Adrenal gland (tissue), 12 donors: ENCODE measurements around the gene SLC25A6. TPM values are rescaled to one million over a fixed set of nuclear protein-coding genes. Genes with fewer than 3 reads are reported as not detected.

Experiments used
- DNase-seq, 7 donors: peaks; one replicate each; pipeline ENCODE4 v3.0.0-alpha.2; 2019 to 2020
- H3K27ac ChIP-seq, 5 donors: fragments of 200-600 bp; sonication (generic) in 4 of 5; 1 replicate in 3 of 5; 2 replicates in 2 of 5; pipeline versions ENCODE4 v1.5.1 to v1.8.0; 2016 to 2020; ENCODE audit warnings: mild to moderate bottlenecking in 1 of 5
- H3K27me3 ChIP-seq: fragments of 200-600 bp; 2 replicates; pipeline ENCODE4 v1.8.0; 2021
- H3K36me3 ChIP-seq, 2 donors: fragments of 200-600 bp; replicated peaks in 1 of 2; 1 replicate in 1 of 2; 2 replicates in 1 of 2; pipeline versions ENCODE4 v1.5.1 to v1.8.0; 2018 to 2022
- H3K4me1 ChIP-seq, 2 donors: fragments of 200-600 bp; replicated peaks in 1 of 2; 1 replicate in 1 of 2; 2 replicates in 1 of 2; pipeline versions ENCODE4 v1.5.1 to v1.8.0; 2018 to 2021
- H3K4me3 ChIP-seq, 4 donors: fragments of 200-600 bp; sonication (generic) in 3 of 4; one replicate each; pipeline ENCODE4 v1.5.1; 2016 to 2018
- H3K9me3 ChIP-seq, 3 donors: fragments of 200-600 bp; sonication (generic) in 1 of 3; replicated peaks in 1 of 3; 1 replicate in 2 of 3; 2 replicates in 1 of 3; pipeline versions ENCODE4 v1.5.1 to v1.8.0; 2016 to 2021
- POLR2A ChIP-seq, 2 donors: fragments of 450-650 bp; IDR thresholded peaks; one replicate each; pipeline ENCODE4 v1.6.1; 2017; ENCODE audit warnings: antibody characterized with exemption in 2 of 2, mild to moderate bottlenecking in 2 of 2, moderate library complexity in 1 of 2
- WGBS, 4 donors: extraction: QIAGEN DNeasy Blood & Tissue Kit in 2 of 4; methylation state at CpG; one replicate each; pipeline versions ENCODE4 v1.1.5 to v1.1.7; 2013 to 2017; 5-methylcytosine and 5-hydroxymethylcytosine counted together
- intact Hi-C, 2 donors: fragments of 100-400 bp; cut with DNase I; formaldehyde crosslinking; loops; one replicate each; pipeline versions ENCODE4 v1.14.1 to v1.15.0; 2022 to 2023
- polyA plus RNA-seq, 3 donors: library from polyadenylated mRNA; stranded (reverse); fragments of 200-250 nt in 2 of 3; fragments of 350-450 nt in 1 of 3; fragmentation: Illumina TruSeq in 1 of 3; extraction: RNeasy Lipid Tissue Mini Kit (QIAGEN cat#74804) in 1 of 3; gene quantifications; one replicate each; pipeline ENCODE4 v1.2.3, GENCODE V29; 2013 to 2014
- total RNA-seq, 9 donors: library from RNA; depleted of rRNA in 4 of 9; stranded (reverse); fragments of >200 nt in 4 of 9; fragments of 120-200 nt in 1 of 9; fragmentation: NEBNext Ultra II Directional in 1 of 9; extraction: Animal tissue kit (Norgen Biotek cat#: 25700) in 1 of 9; gene quantifications; one replicate each; pipeline versions ENCODE4 v1.1.0 to v1.2.4, GENCODE V29; 2013 to 2023
- TF ChIP-seq, protein P1 (sequence below), 6 experiments: fragments of 450-650 bp in 4 of 6; fragments of 200-600 bp in 2 of 6; sonication (generic) in 1 of 6; IDR thresholded peaks; 1 replicate in 5 of 6; 2 replicates in 1 of 6; pipeline versions ENCODE4 v1.5.1 to v1.8.0; 2016 to 2021; ENCODE audit warnings: antibody characterized with exemption in 6 of 6, mild to moderate bottlenecking in 2 of 6, moderate library complexity in 1 of 6
- donor health status: healthy with polysubstance abuse.
- donor health status: Bipolar disorder and iron deficiency.
- donor health status: DM: yes; HTN: yes; CAD: no.
- donor health status: DM: no; HTN: no; CAD: no.
- donor health status: DM: no; HTN: no; CAD: no.
- donor health status: DM: yes; HTN: yes; CAD: no.

Gene SLC25A6
- total and polyA plus RNA-seq, 12 donors, result 183 to 509 (median 387) TPM

GRCh38 chrX:1359477-1359873, 32.4 kb downstream of the SLC25A6 start:
- Histone ChIP-seq H3K4me3 (no peak overlapping the region), H3K36me3 (no peaks in the 10 kb centered on the region), H3K9me3 (peaks cover 0 to 4% (median 0%) of the 10 kb centered on the region in 3 donors), H3K27me3 (no peaks in the 10 kb centered on the region), H3K27ac (no peak overlapping the region), H3K4me1 (no peaks in the 10 kb centered on the region)
- intact Hi-C loops, result no loop called here
- TF ChIP-seq, protein P1, sequence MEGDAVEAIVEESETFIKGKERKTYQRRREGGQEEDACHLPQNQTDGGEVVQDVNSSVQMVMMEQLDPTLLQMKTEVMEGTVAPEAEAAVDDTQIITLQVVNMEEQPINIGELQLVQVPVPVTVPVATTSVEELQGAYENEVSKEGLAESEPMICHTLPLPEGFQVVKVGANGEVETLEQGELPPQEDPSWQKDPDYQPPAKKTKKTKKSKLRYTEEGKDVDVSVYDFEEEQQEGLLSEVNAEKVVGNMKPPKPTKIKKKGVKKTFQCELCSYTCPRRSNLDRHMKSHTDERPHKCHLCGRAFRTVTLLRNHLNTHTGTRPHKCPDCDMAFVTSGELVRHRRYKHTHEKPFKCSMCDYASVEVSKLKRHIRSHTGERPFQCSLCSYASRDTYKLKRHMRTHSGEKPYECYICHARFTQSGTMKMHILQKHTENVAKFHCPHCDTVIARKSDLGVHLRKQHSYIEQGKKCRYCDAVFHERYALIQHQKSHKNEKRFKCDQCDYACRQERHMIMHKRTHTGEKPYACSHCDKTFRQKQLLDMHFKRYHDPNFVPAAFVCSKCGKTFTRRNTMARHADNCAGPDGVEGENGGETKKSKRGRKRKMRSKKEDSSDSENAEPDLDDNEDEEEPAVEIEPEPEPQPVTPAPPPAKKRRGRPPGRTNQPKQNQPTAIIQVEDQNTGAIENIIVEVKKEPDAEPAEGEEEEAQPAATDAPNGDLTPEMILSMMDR (IDR thresholded peaks at IDR 0.05), result no peak
- 90 to 95% (median 91%) methylated on average over 4 of the region's 4 CpGs for WGBS, 4 donors
- no peak for DNase-seq

GRCh38 chrX:1358793-1359476, 33.0 kb downstream of the SLC25A6 start:
- 86 to 91% (median 89%) methylated on average over 6 of the region's 6 CpGs for WGBS, 4 donors
- Histone ChIP-seq H3K4me3 (no peak overlapping the region), H3K36me3 (no peaks in the 10 kb centered on the region), H3K27ac (no peak overlapping the region), H3K9me3 (peaks cover 0 to 4% (median 0%) of the 10 kb centered on the region in 3 donors), H3K27me3 (no peaks in the 10 kb centered on the region), H3K4me1 (no peaks in the 10 kb centered on the region)
- peak in 1 of 7 donors; percentile 42 for DNase-seq
- intact Hi-C loops, result no loop called here
- no peak for TF ChIP-seq POLR2A (IDR thresholded peaks at IDR 0.05)

DNA sequence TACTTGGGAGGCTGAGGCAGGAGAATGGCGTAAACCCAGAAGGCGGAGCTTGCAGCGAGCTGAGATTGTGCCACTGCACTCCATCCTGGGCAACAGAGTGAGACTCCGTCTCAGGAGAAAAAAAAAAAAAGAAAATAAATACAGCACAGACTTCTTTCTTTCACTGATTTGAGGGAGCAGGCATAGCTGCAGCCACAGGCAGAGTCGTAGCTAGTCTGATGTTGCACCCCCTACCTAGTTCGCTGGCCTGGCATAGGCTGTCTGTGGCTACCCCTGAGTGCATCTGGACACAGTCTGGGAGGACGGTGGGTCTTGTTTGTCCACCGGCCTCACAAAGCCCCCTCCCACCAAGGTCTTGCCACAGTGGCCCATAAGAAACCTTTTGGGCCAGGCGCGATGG, 33.9 kb downstream of the SLC25A6 start:
- Histone ChIP-seq H3K27ac (no peak overlapping the region), H3K4me1 (no peaks in the 10 kb centered on the region), H3K4me3 (no peak overlapping the region), H3K36me3 (no peaks in the 10 kb centered on the region), H3K27me3 (no peaks in the 10 kb centered on the region), H3K9me3 (peaks cover 0 to 4% (median 0%) of the 10 kb centered on the region in 3 donors)
- peak in 1 of 7 donors; percentile 48 for DNase-seq
- WGBS, 4 donors, result 95 to 99% (median 97%) methylated on average over 8 to 10 of the region's 10 CpGs
- no peak for TF ChIP-seq POLR2A (IDR thresholded peaks at IDR 0.05)
- TF ChIP-seq, protein P1 (IDR thresholded peaks at IDR 0.05), result no peak
- intact Hi-C loops, result no loop called here

GRCh38 chrX:1355131-1356046, 36.5 kb downstream of the SLC25A6 start:
- TF ChIP-seq, protein P1 (IDR thresholded peaks at IDR 0.05), result no peak
- TF ChIP-seq POLR2A (IDR thresholded peaks at IDR 0.05), result no peak
- no peak for DNase-seq
- 32 to 53% (median 35%) methylated on average over 10 to 11 of the region's 11 CpGs for WGBS, 4 donors
- intact Hi-C loops, result no loop called here
- no peaks in the 10 kb centered on the region for H3K27me3 ChIP-seq
- H3K4me3 ChIP-seq, result no peak overlapping the region
- no peak overlapping the region for H3K27ac ChIP-seq
- no peaks in the 10 kb centered on the region for H3K4me1 ChIP-seq
- no peaks in the 10 kb centered on the region for H3K36me3 ChIP-seq
- peaks cover 0 to 4% (median 0%) of the 10 kb centered on the region in 3 donors for H3K9me3 ChIP-seq
